Breast epithelium (tissue), 3 donors: ENCODE measurements around the gene MAGEA12.
"Not testable (repeated sequence)": the region's sequence is repeated elsewhere in the genome, so short reads cannot be mapped to it uniquely, and the experiment has no call there.

Experiments
- POLR2A ChIP-seq: fragments of 450-650 bp; IDR thresholded peaks from one replicate; pipeline ENCODE4 v1.6.1; 2016; ENCODE audit warnings: antibody characterized with exemption, mild to moderate bottlenecking, moderate library complexity
- TF ChIP-seq, protein P1 (sequence below), 3 donors: fragments of 450-650 bp; IDR thresholded peaks; one replicate each; pipeline ENCODE4 v1.5.1; 2016 to 2017; ENCODE audit warnings: antibody characterized with exemption in 3 of 3, mild to moderate bottlenecking in 3 of 3, moderate library complexity in 3 of 3

DNA sequence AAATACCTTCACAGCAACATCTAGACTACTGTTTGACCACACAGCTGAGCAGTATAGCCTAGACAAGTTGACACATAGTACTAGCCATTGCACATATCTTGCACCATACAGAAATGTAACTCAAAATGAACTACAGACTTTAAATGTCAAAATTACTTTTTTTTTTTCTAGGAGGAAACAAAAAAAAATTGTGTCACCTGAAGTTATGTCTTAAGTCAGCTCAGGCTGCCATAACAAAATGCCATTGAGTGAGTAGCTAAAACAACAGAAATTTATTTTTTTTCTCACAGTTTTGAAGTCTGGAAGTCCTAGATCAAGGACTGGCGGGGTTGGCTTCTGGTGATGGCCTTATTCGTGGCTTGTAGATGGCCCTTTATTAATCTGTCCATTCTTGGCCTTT is 24.4 kb upstream of the MAGEA12 start, which contains the start of gene CSAG2:
- TF ChIP-seq, protein P1, sequence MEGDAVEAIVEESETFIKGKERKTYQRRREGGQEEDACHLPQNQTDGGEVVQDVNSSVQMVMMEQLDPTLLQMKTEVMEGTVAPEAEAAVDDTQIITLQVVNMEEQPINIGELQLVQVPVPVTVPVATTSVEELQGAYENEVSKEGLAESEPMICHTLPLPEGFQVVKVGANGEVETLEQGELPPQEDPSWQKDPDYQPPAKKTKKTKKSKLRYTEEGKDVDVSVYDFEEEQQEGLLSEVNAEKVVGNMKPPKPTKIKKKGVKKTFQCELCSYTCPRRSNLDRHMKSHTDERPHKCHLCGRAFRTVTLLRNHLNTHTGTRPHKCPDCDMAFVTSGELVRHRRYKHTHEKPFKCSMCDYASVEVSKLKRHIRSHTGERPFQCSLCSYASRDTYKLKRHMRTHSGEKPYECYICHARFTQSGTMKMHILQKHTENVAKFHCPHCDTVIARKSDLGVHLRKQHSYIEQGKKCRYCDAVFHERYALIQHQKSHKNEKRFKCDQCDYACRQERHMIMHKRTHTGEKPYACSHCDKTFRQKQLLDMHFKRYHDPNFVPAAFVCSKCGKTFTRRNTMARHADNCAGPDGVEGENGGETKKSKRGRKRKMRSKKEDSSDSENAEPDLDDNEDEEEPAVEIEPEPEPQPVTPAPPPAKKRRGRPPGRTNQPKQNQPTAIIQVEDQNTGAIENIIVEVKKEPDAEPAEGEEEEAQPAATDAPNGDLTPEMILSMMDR (IDR thresholded peaks at IDR 0.05): not testable (repeated sequence)
- TF ChIP-seq POLR2A: not testable (repeated sequence)
